Keratinocyte (primary cell): ENCODE data around the gene MAP1LC3B2. TPM values are rescaled to one million over a fixed set of nuclear protein-coding genes. Genes with fewer than 3 reads are reported as not detected.

Source experiments
- DNase-seq: peaks from one replicate; pipeline ENCODE4 v3.0.0-alpha.2; 2011; ENCODE audit warnings: low read depth, missing footprints, low spot score
- FAIRE-seq: peaks from 2 replicates; lab custom pipeline; 2011; peaks lifted over from hg19 to GRCh38; lab: Jason Lieb, UNC
- H2AFZ ChIP-seq: 2 replicates; pipeline ENCODE4 v1.6.0; 2012; ENCODE audit warnings: low read length, control low read depth, inconsistent platforms; ENCODE audit not compliant: control insufficient read depth
- H3K27ac ChIP-seq: 2 replicates; pipeline ENCODE4 v1.5.1; 2011; ENCODE audit warnings: low read length; ENCODE audit not compliant: control insufficient read depth, insufficient read depth
- H3K27me3 ChIP-seq: 3 replicates; pipeline ENCODE4 v1.6.0; 2011; ENCODE audit warnings: low read length; ENCODE audit not compliant: control insufficient read depth, insufficient read depth; ENCODE audit errors: extremely low read depth
- H3K36me3 ChIP-seq, 2 experiments: 2 replicates in 1 of 2; 3 replicates in 1 of 2; pipeline ENCODE4 v1.5.1; 2011; ENCODE audit warnings: low read length in 2 of 2, mild to moderate bottlenecking in 1 of 2; ENCODE audit not compliant: control insufficient read depth in 2 of 2, insufficient read depth in 2 of 2; ENCODE audit errors: extremely low read depth in 1 of 2
- H3K4me1 ChIP-seq: 3 replicates; pipeline ENCODE4 v1.5.1; 2011; ENCODE audit warnings: low read length; ENCODE audit not compliant: control insufficient read depth, insufficient read depth; ENCODE audit errors: extremely low read depth
- H3K4me2 ChIP-seq: 3 replicates; pipeline ENCODE4 v1.6.0; 2011; ENCODE audit warnings: low read depth, low read length; ENCODE audit not compliant: control insufficient read depth, insufficient read depth; ENCODE audit errors: extremely low read depth
- H3K4me3 ChIP-seq, 3 experiments: fragments of 200-600 bp in 1 of 3; sonication (generic) in 1 of 3; 2 replicates in 2 of 3; 3 replicates in 1 of 3; pipeline ENCODE4 v1.5.1; 2011 to 2016; ENCODE audit warnings: low read length in 3 of 3, mild to moderate bottlenecking in 3 of 3, control low read depth in 2 of 3, inconsistent platforms in 1 of 3, low read depth in 1 of 3, mixed read lengths in 1 of 3, mixed run types in 1 of 3, moderate library complexity in 1 of 3; ENCODE audit not compliant: control insufficient read depth in 2 of 3, insufficient read depth in 2 of 3; ENCODE audit errors: extremely low read depth in 1 of 3
- H3K79me2 ChIP-seq: 2 replicates; pipeline ENCODE4 v1.6.0; 2012; ENCODE audit warnings: low read length; ENCODE audit not compliant: control insufficient read depth, insufficient read depth
- H3K9ac ChIP-seq: 3 replicates; pipeline ENCODE4 v1.6.0; 2011; ENCODE audit warnings: low read length; ENCODE audit not compliant: control insufficient read depth, insufficient read depth; ENCODE audit errors: extremely low read depth
- H3K9me1 ChIP-seq: 3 replicates; pipeline ENCODE4 v1.6.0; 2011; ENCODE audit warnings: low read length; ENCODE audit not compliant: control insufficient read depth, insufficient read depth; ENCODE audit errors: extremely low read depth
- H3K9me3 ChIP-seq: 2 replicates; pipeline ENCODE4 v1.5.1; 2012; ENCODE audit warnings: low read depth, low read length; ENCODE audit not compliant: control insufficient read depth
- H4K20me1 ChIP-seq: 3 replicates; pipeline ENCODE4 v1.6.0; 2011; ENCODE audit warnings: low read length; ENCODE audit not compliant: control insufficient read depth, insufficient read depth; ENCODE audit errors: extremely low read depth
- EZH2 ChIP-seq: IDR thresholded peaks from one replicate; pipeline ENCODE4 v1.6.1; 2012; ENCODE audit warnings: inconsistent platforms, mild to moderate bottlenecking, low read length, moderate library complexity
- dilution Hi-C: fragments of 300-500 bp; cut with MboI; formaldehyde crosslinking; loops from one replicate; pipeline ENCODE4 v1.7.0; 2020; ENCODE audit warnings: low sequenced_read_pairs; ENCODE audit not compliant: extremely low pct_ligation_motif_present
- polyA plus RNA-seq, 5 experiments: library from polyadenylated mRNA; depleted of rRNA in 3 of 5; stranded (reverse) in 3 of 5; stranded (forward) in 1 of 5; unstranded in 1 of 5; fragments of >200 nt; gene quantifications; 1 replicate in 1 of 5; 2 replicates in 3 of 5; 3 replicates in 1 of 5; pipeline versions ENCODE4 v1.2.1 to v1.2.3, GENCODE V29; 2011 to 2012; ENCODE audit warnings: missing spikeins in 2 of 5, low read depth in 1 of 5, low replicate concordance in 1 of 5
- TF ChIP-seq, protein P1 (sequence below), 3 experiments: IDR thresholded peaks in 1 of 3; conservative IDR thresholded peaks in 1 of 3; optimal IDR thresholded peaks in 1 of 3; 2 replicates in 2 of 3; 3 replicates in 1 of 3; pipeline versions ENCODE3 to v1.5.1; 2011; ENCODE audit warnings: low read length in 3 of 3, mild to moderate bottlenecking in 3 of 3, moderate library complexity in 2 of 3, control low read depth in 1 of 3, inconsistent platforms in 1 of 3; ENCODE audit not compliant: insufficient read depth in 2 of 3; ENCODE audit errors: extremely low read depth in 1 of 3

The MAP1LC3B2 gene
- polyA plus RNA-seq, 1 donor (not counting 4 experiments of a cell fraction or from before 2014, with no cell fraction given), result 6.0 TPM

DNA sequence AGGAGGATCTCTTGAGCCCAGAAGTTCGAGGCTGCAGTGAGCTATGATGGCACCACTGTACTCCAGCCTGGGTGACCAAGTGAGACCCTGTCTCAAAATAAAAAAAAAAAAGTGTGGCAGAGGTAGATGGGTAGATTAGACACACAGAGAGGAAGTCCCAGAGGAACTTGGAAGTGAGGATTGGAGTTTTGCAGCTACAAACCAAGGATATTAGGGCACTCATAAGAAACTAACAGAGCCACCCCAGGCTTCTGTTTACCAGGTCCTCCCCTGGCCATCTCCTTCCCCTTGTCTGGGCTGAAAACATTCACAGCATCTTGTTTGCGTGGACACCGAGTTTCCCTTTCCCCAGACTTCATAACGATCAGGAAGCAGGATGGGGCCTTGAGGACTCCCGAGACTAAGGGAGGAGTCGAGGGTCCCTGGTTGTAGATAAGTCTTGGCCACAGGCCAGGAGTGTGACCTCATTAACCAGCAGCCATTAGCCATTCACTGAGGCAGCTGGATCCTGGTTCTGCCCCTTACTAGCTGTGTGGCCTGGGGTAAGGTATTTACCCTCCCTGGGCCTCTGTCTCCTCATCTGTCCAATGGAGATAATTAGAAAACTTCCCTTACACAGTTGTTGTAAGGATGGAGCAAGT, 2.1 kb downstream of the MAP1LC3B2 start:
- no peak overlapping the region for H3K9ac ChIP-seq
- no peaks in the 10 kb centered on the region for H3K79me2 ChIP-seq
- no peak overlapping the region for H3K4me3 ChIP-seq
- FAIRE-seq (no peak), DNase-seq (no peak)
- H4K20me1 ChIP-seq, result no peaks in the 10 kb centered on the region
- no peaks in the 10 kb centered on the region for H3K27me3 ChIP-seq
- H3K9me3 ChIP-seq, result no peaks in the 10 kb centered on the region
- H3K27ac ChIP-seq, result no peak overlapping the region
- TF ChIP-seq, protein P1, sequence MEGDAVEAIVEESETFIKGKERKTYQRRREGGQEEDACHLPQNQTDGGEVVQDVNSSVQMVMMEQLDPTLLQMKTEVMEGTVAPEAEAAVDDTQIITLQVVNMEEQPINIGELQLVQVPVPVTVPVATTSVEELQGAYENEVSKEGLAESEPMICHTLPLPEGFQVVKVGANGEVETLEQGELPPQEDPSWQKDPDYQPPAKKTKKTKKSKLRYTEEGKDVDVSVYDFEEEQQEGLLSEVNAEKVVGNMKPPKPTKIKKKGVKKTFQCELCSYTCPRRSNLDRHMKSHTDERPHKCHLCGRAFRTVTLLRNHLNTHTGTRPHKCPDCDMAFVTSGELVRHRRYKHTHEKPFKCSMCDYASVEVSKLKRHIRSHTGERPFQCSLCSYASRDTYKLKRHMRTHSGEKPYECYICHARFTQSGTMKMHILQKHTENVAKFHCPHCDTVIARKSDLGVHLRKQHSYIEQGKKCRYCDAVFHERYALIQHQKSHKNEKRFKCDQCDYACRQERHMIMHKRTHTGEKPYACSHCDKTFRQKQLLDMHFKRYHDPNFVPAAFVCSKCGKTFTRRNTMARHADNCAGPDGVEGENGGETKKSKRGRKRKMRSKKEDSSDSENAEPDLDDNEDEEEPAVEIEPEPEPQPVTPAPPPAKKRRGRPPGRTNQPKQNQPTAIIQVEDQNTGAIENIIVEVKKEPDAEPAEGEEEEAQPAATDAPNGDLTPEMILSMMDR (optimal IDR thresholded peaks at IDR 0.05 in 1 of 3, IDR thresholded peaks at IDR 0.05 in 1 of 3, conservative IDR thresholded peaks at IDR 0.05 in 1 of 3; ENCODE audit: extremely low read depth in 1 of 3, insufficient read depth in 2 of 3, low read length in 3 of 3), result no peak
- no peak for TF ChIP-seq EZH2
- dilution Hi-C loops, result no loop called here
- no peak overlapping the region for H3K4me2 ChIP-seq
- H2AFZ ChIP-seq, result no peak overlapping the region
- no peaks in the 10 kb centered on the region for H3K36me3 ChIP-seq
- H3K4me1 ChIP-seq, result peaks cover 22% of the 10 kb centered on the region
- H3K9me1 ChIP-seq, result no peaks in the 10 kb centered on the region

DNA sequence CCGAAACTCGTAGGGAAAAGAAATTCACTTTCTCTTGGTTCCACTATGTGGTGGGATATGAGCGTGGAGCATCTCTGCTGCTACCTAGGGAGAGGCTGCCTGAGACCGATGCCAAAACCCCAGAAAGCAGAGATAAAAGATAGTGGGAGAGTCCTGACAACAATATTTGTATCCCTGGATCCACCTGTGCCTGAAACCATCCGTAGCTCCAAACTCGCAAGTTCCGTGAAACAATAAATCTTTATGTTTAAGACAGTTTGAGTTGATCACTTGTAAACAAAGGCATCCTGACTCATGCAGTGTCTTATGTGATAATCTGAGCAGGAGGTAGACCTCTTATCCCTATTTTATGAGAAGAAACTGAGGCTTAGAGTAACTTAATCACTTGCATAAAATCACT, 2.9 kb downstream of the MAP1LC3B2 start:
- Histone ChIP-seq H3K27ac (no peak overlapping the region), H2AFZ (no peak overlapping the region), H3K9me3 (no peaks in the 10 kb centered on the region), H3K9ac (no peak overlapping the region), H3K4me1 (peaks cover 23% of the 10 kb centered on the region), H3K27me3 (no peaks in the 10 kb centered on the region), H4K20me1 (no peaks in the 10 kb centered on the region), H3K36me3 (no peaks in the 10 kb centered on the region), H3K9me1 (no peaks in the 10 kb centered on the region), H3K4me3 (no peak overlapping the region), H3K79me2 (no peaks in the 10 kb centered on the region), H3K4me2 (no peak overlapping the region)
- FAIRE-seq, result no peak
- no peak for DNase-seq
- TF ChIP-seq, protein P1 (optimal IDR thresholded peaks at IDR 0.05 in 1 of 3, IDR thresholded peaks at IDR 0.05 in 1 of 3, conservative IDR thresholded peaks at IDR 0.05 in 1 of 3; ENCODE audit: extremely low read depth in 1 of 3, insufficient read depth in 2 of 3, low read length in 3 of 3), result no peak
- TF ChIP-seq EZH2, result no peak
- dilution Hi-C loops, result no loop called here
